Activated CD4-positive, alpha-beta T cell treated with anti-CD3 and anti-CD28 coated beads, Interleukin-2, amount 50 U/mL, for 48 hours (primary cell): ENCODE data around the gene RASAL3.
A peak's percentile ranks its signal among the peaks of the same experiment; 100 is the strongest.
"Not testable (repeated sequence)": the region's sequence is repeated elsewhere in the genome, so short reads cannot be mapped to it uniquely, and the experiment has no call there.

Source experiments
- DNase-seq, 2 experiments: peaks; one replicate each; pipeline ENCODE4 v3.0.0-alpha.2; 2020

RASAL3 gene

DNA sequence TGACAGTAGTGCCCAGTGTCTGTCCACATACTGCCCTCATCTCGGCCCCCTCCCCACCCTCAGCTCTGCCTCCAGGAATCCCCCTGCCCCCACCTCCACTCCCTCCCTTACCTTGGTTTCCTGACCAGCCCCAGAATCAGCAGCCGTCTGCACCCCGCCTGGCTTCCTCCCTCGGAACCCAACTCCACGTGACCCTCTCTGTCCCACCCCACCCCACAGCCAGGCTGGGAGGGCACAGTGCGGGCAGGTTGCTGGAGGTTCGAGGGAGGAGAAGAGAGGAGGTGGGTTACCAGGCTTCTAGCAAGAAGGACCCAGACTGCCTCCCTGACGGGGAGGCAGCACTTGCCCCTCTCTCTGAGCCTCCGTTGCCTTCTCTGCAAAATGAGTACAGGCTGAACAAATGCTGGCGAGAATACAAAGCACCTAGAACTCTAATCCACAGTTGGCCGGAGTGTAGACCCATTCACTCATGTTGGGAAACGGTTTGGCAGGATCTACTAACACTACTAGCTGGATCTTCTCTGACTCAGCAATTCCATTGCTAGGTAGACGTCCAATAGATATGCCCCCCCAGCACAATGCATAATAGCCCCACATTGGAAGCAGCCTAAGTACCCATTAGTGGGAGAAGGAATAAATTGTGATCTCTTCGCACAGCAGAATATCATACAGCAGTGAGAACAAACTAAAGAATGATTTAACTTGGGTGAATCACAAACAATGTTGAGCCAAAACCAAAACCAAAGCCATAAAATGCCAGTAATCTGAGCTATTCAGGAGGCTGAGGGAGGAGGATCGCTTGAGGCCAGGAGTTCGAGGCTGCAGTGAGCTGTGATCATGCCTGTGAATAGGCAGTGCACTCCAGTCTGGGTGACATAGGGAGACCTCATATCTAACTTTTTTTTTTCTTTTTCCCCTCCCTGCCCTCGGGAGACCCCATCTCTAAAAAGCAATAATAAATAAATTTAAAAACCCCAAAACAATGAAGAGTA is at the start of gene RASAL3:
Gene RASAL3 (minus strand): TSS at position 151 of the 992 bp plus-strand sequence. CDS start 186 bp downstream, outside the sequence.
- DNase-seq: peak; percentile 73 to 79

DNA sequence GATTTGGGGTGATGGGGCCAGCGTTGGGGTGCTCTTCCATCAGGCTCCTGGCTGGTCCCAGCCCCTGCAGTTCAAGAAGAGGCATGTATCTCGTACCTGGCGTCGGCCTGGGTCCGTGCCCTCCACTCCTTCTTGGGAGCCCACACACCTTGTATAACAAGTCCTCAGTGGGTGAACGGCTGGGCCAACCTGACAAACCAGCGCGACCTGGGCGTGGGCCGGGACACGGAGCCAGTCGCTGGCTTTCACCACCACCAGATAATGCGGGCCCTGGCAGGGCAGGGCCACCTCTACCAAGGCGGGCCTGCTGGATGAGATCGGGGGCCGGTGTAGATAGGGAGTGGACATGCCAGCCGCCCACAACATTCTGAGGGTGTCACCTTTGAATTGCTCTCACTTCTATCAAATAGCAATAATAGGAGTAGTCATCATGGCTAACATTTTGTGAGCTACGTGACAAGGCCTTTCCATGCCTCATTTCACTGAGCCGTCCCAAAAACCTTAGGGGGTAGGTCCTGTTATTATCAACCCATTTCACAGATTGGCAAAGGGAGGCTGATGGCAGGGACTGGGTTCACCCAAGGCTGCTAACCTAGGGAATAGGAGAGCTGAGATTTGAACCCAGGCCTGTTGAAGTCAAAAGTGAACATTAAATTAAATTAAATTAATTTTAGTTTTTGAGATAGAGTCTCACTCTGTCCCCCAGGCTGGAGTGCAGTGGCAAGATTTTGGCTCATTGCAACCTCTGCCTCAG is 47.5 kb upstream of the RASAL3 start:
- DNase-seq: no peak

DNA sequence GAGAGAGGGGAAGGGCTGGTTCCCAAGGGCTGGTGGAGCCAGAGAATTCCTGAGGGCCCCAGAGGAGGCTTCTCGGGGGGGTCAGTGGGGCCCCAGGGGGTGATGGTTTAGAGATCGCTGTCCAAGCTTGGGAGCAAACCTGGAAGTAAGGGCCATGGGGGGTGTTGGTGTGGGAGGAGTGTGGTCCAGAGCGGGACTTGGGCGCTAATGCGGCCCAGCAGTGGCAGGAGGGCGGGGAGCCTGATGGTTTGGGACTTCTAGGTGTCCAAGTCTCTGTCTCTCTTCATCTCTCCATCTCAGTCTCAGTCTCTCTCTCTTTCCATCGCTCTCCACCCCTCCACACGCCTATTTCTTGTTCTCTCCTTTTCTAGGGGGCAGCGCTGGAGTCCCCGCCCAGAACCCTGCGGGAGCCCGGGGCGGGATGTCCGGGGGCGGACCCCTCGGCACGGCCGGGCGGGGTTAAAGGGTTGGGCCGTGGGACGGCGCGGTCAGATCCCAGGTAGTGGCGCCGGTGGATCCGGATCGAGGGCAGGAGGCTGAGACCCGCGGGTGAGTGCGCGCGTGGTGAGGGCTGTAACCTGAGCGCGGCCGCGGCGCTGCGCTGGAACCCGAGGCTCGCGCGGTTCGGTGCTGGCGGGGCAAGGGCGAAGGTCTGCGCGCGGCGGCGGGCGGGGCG is 43.8 kb upstream of the RASAL3 start, which contains the start of gene CYP4F22:
Gene CYP4F22 (plus strand): TSS at position 491 of the 676 bp plus-strand sequence. CDS start 16,812 bp downstream, outside the sequence.
- DNase-seq: peak; percentile 23 to 28

DNA sequence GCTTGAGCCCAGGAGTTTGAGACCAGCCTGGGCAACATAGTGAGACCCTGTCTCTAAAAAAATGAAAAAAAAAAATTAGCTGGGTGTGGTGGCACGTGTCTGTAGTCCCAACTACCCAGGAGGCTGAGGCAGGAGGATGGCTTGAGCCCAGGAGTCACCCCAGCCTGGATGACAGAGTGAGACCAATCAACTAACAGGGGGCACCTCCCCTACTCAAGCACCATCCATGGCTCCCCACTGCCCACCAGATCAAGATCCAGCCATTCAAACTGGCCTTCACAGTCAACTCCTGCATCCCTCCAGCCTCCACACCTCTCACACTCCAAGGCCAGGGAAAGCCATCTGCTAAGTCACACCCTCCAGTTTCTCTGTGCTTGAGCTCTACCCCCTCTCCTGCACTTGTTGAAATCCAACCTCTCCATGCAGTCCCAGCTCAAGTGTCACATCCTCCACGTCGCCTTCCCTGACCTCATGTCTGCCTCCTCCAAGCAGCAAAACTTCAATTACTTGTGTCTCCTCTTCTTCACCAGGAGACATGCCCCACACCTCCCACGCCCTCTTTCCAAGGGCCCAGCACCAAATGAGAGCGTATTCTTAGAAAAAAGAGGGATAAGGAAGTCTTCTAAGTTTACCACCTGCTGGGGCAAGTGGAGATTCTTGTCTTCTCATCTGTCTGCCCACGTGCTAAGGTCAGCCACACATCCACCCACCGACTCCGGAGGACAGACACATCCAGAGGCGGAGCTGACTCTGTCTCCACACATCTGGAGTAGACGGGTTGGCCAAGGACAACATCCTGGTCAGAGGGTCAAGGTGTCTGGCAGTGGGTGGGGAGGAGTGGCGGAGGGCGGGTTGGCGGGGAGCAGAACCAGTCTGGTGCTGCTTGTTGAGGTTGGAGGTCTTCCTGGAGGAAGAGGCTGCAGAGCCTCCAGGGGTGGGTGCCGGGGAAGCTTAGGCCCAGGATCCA is 43.0 kb upstream of the RASAL3 start:
- no peak for DNase-seq

DNA sequence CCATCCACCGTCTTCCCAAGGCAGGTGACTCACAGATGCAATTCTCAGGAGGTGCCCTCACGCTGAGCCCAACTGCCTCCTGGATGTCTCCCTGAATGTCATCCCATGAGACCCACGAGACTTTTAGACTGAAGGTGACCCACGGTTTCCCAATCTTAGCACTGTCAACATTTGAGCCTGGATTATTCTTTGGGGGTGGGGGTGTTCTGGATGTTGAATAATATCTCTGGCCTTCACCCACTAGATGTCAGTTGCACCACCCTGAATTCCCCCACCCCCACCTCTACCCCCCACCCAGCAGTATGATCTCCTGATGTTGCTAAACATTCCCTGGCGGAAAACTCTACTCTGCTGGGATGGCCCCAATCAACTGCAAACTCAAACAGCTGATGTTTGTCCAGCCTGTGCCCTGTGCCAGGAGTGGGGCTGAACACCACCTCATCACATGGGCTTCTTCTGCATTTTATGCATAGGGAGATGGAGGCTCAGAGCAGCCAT is 41.8 kb upstream of the RASAL3 start:
- no peak for DNase-seq

DNA sequence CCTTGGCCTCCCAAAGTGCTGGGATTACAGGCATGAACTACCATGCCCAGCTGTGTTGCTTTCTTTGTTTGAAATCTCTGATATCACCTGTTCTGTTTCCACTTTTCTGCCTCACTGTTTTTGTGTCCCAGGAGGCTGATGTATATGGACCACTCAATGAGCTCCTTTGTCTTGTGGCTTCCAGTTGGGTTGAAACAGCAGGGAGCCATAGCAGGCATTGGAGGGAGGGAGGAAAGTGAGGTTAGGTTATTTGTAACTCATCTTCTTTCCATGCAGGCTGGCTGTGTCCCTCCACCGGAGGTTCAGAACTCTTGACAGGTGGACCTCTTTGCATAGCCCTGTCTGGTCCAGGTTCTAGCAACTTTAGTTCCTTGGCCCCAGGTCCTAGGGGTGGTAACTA is 37.9 kb upstream of the RASAL3 start:
- DNase-seq: no peak

DNA sequence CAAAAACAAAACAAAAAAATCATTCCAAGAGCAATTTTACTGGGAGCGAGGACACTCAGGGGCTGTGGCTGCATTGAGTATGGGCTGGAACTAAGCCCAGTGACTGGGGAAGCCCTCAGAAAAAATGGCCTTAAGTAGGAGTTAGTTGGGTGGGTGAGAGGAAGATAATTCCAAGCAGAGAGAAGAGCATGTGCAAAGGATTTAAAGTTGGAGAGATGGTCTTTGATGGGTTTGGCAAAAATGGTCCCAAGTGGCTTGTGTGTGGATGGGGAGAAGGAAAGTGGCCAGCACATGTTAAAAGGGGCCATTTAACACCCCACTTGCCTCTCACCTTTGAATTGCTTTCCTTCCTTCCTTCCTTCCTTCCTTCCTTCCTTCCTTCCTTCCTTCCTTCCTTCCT is 37.3 kb upstream of the RASAL3 start:
- no peak for DNase-seq

DNA sequence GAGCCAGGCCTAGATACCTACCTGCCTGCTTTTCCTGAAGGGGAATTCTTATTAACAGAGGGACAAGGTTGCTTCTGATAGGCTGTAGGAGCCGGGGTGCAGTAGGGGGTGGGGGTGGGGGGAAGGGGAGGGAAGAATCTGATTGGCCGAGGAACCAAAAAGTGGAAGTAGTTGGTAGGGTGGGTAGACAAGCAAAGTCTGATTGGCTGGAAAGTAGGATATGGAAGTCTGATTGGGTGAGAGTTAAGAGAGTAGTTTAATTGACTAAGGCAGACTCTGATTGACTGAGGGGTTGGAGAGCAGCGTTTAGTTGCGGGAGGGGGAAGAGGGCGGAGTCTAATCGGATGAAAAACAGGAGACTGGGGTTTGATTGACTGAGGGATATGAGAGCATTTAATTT is 34.6 kb upstream of the RASAL3 start:
- no peak for DNase-seq

DNA sequence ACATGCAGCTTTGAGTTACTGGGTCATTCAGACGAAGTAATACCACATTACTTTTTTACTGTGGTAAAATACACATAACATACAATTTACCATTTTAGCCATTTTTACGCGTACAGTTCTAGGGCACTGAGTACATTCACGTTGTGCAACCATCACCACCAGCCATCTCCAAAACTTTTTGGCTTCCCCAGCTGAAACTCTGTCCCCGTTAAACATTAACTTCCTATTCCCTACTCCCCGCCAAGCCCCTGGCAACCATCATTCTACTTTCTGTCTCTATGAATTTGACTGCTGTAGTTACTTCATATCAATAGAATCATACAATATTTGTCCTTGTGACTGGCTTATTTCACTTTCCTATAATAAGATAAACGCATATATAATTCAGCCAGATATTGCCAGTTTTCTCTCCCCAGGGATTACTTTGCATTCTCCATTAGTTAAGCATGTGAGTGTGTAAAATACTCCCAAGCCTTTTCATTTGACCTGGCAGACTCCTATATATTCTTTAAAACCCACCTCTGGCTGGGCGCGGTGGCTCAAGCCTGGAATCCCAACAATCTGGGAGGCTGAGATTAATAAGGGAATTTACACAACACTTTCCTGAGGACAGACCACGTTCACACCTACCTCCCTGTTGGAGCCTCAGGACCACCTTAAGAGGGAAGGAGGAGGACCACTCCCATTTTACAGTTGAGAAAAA is 34.0 kb upstream of the RASAL3 start:
- no peak for DNase-seq

DNA sequence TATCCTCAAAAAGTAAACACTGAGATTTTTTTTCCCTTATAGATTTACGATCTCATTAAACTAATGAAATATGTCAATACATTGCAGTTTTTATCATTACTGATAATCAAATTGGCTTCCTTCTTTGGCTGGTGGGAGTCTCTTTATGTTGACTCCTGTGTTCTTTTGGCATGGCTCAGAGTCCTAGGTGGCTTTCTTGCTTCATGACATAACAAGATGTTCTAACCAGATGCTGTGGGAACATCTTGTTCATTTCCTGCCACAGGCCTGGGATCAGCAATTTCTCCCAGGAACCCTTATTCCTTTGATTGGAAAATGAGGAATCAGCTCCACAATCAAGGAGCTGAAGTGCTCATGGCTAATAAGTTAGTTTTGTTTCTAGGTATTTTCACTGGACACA is 30.8 kb upstream of the RASAL3 start:
- DNase-seq: no peak

DNA sequence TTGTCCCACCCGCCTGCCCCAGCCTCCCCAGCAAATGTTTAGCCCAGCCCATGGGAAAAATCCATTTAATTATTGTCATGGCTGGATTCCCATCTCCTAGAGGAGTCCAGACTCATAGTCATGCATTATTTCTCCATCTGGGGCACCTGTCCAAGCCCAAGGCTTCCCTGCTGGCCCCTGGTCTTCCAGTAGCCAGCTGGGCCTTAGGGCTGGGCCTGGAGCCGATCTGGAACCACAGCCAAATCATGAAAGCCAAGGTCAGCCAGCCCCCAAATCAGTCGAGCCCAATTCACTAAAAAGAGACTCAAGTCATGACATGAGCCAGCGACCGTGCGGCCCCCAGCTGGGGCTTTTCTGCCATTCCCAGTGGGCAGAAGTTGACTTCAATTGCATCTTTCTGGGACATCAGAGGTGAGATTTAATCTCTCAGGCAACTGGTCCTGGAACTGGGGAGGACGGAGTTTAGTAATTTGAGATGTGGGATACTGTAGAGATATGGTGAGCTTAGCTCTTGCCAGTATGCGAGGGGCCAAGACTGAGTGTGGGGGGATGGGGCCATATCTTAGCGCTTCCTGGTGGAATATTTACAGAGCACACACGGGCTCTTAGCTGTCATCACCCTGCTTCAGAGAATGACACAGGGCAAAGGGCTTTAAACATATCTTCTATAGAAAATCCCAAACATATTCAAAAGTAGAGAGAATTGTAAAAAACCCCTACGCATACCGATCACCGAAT is 24.3 kb upstream of the RASAL3 start:
- DNase-seq: no peak

DNA sequence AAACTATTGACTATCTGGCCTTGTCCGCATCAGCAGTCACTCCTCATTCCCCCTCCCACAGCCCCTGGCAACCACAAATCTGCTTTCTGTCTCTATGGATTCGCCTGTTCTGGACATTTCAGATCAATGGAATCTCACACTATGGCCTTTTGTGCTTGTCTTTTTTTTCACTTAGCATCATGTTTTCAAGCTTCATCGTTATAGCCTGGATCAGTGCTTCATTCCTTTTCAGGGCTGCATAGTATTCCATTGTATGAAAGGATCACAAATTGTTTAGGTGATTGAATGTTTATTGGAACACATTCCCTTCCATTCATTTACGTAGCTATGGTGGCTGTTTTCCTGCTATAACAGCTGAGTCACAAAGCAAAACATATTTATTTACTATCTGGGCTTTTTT is 22.7 kb upstream of the RASAL3 start:
- DNase-seq: no peak

DNA sequence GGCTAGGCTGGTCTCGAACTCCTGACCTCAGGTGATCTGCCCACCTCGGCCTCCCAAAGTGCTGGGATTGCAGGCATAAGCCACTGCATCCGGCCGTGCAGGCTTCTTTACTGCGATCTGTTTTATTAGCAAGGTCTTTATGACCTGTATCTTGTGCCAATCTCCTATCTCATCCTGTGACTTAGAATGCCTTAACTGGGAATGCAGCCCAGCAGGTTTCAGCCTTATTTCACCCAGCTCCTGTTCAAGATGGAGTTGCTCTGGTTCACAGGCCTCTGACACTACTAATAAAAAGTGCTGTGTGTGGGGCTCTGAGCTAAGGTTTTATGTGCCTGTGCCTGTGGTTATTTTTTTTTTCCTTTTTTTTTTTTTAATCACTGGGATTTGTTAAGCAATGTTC is 21.4 kb upstream of the RASAL3 start:
- DNase-seq: not testable (repeated sequence)

DNA sequence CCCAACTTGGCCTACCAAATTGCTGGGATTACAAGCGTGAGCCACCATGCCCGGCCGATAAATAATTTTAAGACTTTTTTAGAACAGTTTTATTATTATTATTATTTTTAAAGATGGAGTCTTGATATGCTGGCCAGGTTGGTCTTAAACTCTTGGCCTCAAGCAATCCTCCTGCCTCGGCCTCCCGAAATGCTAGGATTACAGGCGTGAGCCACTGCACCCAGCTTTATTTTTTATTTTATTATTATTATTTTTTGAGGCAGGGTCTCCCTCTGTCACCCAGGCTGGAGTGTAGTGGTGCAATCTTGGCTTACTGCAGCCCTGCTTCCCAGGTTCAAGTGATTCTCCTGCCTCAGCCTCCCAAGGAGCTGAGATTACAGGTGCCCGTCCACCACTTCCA is 16.7 kb upstream of the RASAL3 start:
- not testable (repeated sequence) for DNase-seq

DNA sequence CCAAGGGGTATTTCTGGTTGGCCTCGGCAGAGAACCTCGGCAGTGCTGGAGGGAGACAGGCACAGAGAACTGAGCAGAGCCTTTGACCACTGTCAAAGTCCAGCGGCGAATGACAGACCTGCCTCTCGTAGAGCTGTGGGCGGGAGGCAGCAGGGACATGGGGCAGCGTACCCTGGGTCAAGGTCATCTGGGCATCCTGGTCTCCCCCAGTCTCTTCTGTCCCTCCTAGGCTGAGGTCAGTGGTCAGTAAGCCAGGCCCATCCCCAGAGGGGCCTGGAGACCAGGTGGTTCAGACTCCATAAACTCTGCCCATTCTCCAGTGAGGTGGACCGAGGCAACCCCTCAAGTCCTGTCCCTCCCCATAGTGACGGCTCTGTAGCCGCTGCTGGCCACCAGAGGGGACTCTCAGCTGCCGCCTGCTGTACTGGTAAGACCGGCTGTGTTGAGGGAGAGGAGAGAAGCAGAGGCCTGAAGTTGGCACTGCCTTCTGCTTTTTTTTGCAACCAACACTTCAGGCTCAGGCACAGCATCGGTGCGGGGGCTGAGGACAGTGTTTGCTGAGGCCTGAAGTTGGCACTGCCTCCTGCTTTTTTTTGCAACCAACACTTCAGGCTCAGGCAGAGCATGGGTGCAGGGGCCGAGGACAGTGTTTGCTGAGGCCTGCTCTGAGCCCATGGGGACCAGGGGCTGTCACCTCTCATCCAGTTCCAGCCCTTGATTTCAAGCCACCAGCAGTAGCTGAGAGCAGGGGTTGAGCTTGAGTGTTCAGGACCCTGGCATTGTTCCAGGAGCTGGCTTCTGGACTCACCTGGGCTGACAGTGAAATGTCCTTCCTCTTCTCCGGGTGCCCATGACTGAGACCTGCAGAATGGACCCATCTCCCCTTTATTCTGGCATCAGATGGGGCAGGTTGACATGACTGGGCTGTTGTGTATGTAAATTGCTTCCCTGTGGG is 15.3 kb upstream of the RASAL3 start, which contains the start of gene PGLYRP2:
Gene PGLYRP2 (minus strand): TSS at position 111 of the 955 bp plus-strand sequence. CDS start 130 bp downstream, outside the sequence.
- no peak for DNase-seq

DNA sequence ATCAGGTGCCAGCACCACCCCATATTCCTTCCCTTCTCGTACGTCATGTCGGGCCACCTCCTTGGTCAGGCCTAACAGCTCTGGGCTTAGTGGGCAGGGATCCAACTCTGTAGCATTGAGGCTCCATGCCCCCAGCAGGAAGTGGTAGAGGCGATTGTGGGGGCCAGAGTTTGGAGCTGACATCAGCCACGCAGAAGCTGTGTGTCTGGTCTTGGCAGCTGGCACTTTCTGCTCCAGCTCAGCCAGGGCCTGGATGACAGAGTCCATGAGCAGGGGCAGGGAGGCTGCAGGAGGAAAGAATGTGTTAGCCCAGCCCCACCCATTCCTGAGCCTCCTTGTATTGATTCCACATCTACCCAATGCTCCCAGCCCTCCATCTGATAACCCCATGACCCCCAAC is 12.0 kb upstream of the RASAL3 start:
- no peak for DNase-seq

DNA sequence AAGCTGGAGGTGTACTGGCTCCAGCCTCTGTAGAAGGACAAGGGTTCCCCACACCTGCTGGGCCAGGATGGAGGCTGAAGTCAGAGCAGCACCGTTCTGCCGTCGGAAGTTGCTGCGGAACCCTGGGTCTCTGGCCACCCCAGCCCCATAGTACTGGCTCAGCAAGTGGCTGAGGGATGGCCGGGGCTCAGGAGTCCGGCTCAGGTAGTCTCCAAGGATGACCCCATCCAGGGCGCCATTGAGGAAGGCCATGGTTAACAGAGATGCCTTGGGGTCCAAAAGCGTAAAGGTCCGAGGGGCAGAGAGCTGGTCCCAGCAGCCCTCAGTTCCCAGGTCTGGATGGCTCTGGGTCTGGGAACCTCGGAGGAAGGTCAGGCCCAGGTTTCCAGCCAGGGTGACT is 11.3 kb upstream of the RASAL3 start:
- DNase-seq: no peak

DNA sequence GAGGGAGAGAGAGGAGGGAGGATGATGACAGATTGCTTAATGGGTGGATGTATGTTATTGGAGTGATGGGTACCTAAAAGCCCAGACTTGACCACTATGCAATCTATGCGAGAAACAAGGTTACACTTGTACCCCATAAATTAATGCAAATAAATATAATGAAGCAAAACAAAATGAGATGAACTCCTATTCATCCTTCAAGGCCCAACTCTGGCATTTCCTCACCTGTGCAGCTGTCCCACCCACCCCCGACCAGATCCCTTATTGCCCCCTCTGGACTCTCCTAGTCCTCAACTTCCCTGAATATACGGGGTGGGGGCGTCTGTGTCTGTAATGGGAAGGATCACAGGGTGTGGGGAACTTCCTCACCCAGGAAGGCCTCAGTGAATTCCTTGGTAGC is 10.8 kb upstream of the RASAL3 start:
- DNase-seq: no peak

DNA sequence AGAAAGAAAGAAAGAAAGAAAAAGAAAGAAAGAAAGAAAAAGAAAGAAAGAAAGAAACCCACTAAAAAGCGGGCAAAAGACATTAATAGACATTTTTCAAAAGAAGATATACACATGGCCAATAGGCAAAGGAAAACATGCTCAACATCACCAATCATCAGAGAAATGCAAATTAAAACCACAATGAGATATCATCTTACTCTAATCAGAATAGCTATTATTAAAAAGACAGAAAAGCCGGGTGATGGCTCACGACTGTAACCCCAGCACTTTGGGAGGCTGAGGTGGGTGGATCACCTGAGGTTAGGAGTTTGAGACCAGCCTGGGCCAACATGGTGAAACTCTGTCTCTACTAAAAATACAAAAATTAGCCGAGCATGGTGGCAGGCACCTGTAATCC is 9.5 kb upstream of the RASAL3 start:
- not testable (repeated sequence) for DNase-seq
